RWPE1 (cell line): Measurements from ENCODE around the gene POLR3GL.

Experiments used
- CTCF ChIA-PET: fragments of 350-600 bp; sonication (Branson Sonifier 250); formaldehyde crosslinking; extraction: SDS; loops from one replicate; lab custom pipeline; 2021; lab: Yijun Ruan, JAX
- POLR2A ChIA-PET: fragments of 400-600 bp; formaldehyde crosslinking; extraction: SDS; loops from one replicate; lab custom pipeline; 2020; ENCODE audit warnings: antibody characterized with exemption; ENCODE audit not compliant: low non-redundant PET; lab: Yijun Ruan, JAX
- DNase-seq: peaks from one replicate; pipeline ENCODE4 v3.0.0; 2012; ENCODE audit warnings: low spot score
- H3K27ac ChIP-seq: fragments of 450-650 bp; 2 replicates; pipeline ENCODE4 v1.5.1; 2017
- TF ChIP-seq, protein P1 (sequence below): fragments of 450-650 bp; conservative IDR thresholded peaks from 2 replicates; pipeline ENCODE4 v1.5.1; 2017; ENCODE audit warnings: low read depth, mild to moderate bottlenecking

The POLR3GL gene

GRCh38 chr1:146007489-146008133 is 43.1 kb downstream of the POLR3GL start:
- H3K27ac ChIP-seq = peak overlapping the region; percentile 36; the same call in 1 of the 2 replicates
- ChIA-PET POLR2A (interaction anchor here (0.6 kb wide), 1 partner anchor 15 kb away, joined by 3 read pairs; no protein-coding TSS in a partner anchor), CTCF (interaction anchor here (0.6 to 2.5 kb wide), 20 partner anchors 8 to 1238 kb away, joined by 3 to 54 read pairs (median 4); partner anchors contain the start of genes ANKRD34A, NUDT17, POLR3GL and RBM8A)
- TF ChIP-seq, protein P1, sequence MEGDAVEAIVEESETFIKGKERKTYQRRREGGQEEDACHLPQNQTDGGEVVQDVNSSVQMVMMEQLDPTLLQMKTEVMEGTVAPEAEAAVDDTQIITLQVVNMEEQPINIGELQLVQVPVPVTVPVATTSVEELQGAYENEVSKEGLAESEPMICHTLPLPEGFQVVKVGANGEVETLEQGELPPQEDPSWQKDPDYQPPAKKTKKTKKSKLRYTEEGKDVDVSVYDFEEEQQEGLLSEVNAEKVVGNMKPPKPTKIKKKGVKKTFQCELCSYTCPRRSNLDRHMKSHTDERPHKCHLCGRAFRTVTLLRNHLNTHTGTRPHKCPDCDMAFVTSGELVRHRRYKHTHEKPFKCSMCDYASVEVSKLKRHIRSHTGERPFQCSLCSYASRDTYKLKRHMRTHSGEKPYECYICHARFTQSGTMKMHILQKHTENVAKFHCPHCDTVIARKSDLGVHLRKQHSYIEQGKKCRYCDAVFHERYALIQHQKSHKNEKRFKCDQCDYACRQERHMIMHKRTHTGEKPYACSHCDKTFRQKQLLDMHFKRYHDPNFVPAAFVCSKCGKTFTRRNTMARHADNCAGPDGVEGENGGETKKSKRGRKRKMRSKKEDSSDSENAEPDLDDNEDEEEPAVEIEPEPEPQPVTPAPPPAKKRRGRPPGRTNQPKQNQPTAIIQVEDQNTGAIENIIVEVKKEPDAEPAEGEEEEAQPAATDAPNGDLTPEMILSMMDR = peak; percentile 40
- no peak for DNase-seq

DNA sequence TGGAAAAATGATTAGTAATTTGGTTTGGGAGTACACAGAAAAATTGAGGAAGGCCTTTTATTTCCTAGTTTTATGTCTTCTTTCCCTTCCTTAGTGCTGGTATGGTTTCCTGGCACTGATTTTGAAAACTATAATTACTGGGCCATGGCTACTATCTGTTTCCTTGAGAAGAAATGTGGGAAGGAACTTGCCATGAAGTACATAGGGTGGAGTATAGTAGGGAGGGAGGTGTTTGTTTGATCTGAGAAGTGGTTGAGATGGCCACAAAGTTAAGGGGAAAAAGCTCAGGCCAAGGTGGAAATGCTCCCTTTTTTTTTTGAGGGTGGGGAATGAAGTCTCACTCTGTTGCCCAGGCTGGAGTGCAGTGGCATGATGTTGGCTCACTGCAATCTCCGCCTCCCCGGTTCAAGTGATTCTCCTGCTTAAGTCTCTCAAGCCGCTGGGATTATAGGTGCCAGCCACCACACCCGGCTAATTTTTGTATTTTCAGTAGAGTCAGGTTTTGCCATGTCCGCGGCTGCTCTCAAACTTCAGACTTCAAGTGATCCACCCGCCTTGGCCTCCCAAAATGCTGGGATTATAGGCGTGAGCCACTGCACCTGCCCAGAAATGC is 45.7 kb downstream of the POLR3GL start:
- TF ChIP-seq, protein P1 = no peak
- ChIA-PET CTCF (interaction anchor here (0.7 to 1.0 kb wide), 4 partner anchors 9 to 119 kb away, joined by 3 to 6 read pairs (median 6); no protein-coding TSS in a partner anchor), POLR2A (no interaction called here)
- H3K27ac ChIP-seq = peak overlapping the region; percentile 22; the same call in 1 of the 2 replicates
- no peak for DNase-seq

DNA sequence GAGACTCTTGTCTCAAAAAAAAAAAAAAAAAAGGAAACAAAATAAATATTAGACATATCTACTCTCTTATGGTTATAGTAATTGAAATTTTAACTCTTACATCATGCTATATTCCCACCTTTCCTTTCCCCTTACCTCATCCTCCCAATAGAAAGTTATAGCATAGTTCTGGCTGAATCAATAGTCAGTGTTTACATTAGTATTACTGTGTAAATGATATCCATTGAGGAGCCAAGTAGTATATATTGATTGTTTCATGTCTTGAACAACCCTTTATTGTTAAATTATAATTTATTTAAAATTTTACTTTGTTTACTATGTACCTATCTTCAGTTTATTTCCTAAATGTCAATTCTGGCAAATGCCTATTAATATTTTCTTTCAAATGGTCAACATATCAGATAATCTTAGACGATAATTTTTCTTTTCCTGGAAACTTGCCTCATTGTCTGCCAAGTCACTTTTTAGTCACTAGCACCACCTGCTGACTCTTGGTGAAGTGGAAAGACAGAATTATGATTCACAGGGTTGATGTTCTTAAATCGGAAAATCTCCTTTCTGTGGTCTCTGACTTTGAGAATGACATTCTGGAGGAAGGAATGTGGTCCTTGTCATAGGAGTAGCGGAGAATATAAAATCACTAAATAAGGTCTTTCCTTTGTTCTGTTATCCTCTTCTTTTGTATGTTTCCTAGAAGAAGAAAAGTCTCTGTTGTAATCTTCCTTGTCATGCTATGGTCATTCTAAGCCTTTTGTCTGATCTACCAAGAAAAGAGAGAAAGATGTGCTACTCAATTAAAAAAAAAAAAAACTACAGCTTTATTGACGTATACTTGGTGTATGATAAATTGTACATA is 48.4 kb downstream of the POLR3GL start:
- TF ChIP-seq, protein P1 = peak; percentile 78
- peak; percentile 68 for DNase-seq
- ChIA-PET CTCF (interaction anchor here (0.6 to 2.2 kb wide), 7 partner anchors 34 to 168 kb away, joined by 3 to 13 read pairs (median 4); partner anchors contain the start of gene NUDT17), POLR2A (no interaction called here)
- no peak overlapping the region for H3K27ac ChIP-seq

DNA sequence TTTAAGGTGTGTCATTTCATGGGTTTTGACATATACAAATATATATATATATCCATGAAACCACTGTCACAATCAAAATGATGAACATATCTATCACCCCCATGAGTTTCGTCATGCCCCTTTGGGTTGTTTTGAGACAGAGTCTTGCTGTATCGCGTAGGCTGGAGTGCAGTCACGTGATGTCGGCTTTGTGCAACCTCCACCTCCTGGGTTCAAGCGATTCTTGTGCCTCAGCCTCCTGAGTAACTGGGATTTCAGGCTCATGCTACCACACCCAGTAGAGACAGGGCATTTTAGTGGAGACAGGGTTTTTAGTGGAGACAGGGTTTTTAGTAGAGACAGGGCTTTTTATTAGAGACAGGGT is 49.1 kb downstream of the POLR3GL start:
- CTCF ChIA-PET = interaction anchor here (0.6 kb wide), 2 partner anchors 143 to 169 kb away, joined by 3 to 4 read pairs; no protein-coding TSS in a partner anchor
- H3K27ac ChIP-seq = no peak overlapping the region
- DNase-seq = no peak
- POLR2A ChIA-PET = no interaction called here
- TF ChIP-seq, protein P1 = no peak

GRCh38 chr1:146016891-146017290 is 52.4 kb downstream of the POLR3GL start:
- no peak for DNase-seq
- ChIA-PET POLR2A (no interaction called here), CTCF (interaction anchor here (0.6 kb wide), 1 partner anchor 13 kb away, joined by 3 read pairs; no protein-coding TSS in a partner anchor)
- TF ChIP-seq, protein P1 = no peak
- no peak overlapping the region for H3K27ac ChIP-seq
